Cardiac muscle cell (in vitro differentiated cells and primary cell): ENCODE data around the gene AURKA. TPM values are rescaled to one million over a fixed set of nuclear protein-coding genes. Genes with fewer than 3 reads are reported as not detected.

Experiments used
- DNase-seq, 2 donors: peaks; one replicate each; pipeline versions ENCODE4 v3.0.0 to v3.0.0-alpha.2; 2010 to 2017; ENCODE audit warnings: low read depth in 1 of 2, low spot score in 1 of 2
- H3K27ac ChIP-seq: fragments of 200-600 bp; sonication (generic); 2 replicates; pipeline ENCODE4 v1.5.1; 2016
- H3K27me3 ChIP-seq: fragments of 200-600 bp; sonication (generic); 2 replicates; pipeline ENCODE4 v1.6.0; 2016; ENCODE audit warnings: control low read depth
- H3K36me3 ChIP-seq: fragments of 200-600 bp; sonication (generic); 2 replicates; pipeline ENCODE4 v1.5.1; 2016; ENCODE audit warnings: control low read depth
- H3K4me1 ChIP-seq: fragments of 200-600 bp; sonication (generic); 2 replicates; pipeline ENCODE4 v1.8.1; 2017; ENCODE audit warnings: low read depth, mild to moderate bottlenecking, mixed run types
- H3K4me3 ChIP-seq: fragments of 200-600 bp; sonication (generic); 2 replicates; pipeline ENCODE4 v1.5.1; 2016; ENCODE audit warnings: mild to moderate bottlenecking
- H3K9me3 ChIP-seq: fragments of 200-600 bp; sonication (generic); 2 replicates; pipeline ENCODE4 v1.5.1; 2017; ENCODE audit warnings: low read depth, mild to moderate bottlenecking, control low read depth
- polyA plus RNA-seq: library from polyadenylated mRNA; unstranded; fragments of >200 nt; fragmentation: Nextera tagmentation; extraction: Ambion mirVana; gene quantifications from 2 replicates; pipeline ENCODE4 v1.2.1, GENCODE V29; 2016
- total RNA-seq: library from RNA; depleted of rRNA; stranded (reverse); fragments of >200 nt; gene quantifications from 2 replicates; pipeline ENCODE4 v1.2.3, GENCODE V29; 2016
- TF ChIP-seq, protein P1 (sequence below): IDR thresholded peaks from 2 replicates; pipeline ENCODE4 v1.5.1; 2012; ENCODE audit warnings: low read depth, mild to moderate bottlenecking, low read length

Gene AURKA
- total and polyA plus RNA-seq, 2 experiments from 2014 or later, result 28.8 to 58.2 TPM

DNA sequence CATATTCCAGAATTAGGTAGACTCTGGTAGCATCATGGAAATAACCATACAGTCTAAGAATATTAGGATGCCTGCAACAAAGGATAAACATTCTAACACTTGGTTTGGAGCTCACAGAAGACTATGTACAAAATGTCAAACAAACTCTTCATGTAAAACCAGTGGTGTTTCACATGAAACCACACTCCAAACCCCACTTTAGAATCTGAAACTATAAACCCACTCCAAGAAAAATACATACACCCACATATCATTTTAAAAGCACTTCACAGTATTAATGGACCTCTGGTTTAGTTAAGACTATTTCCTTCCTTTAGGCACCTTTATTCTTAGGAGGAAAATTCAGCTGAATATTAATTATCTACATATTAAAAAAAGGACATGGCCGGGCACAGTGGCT lies 10.5 kb downstream of the AURKA start:
- TF ChIP-seq, protein P1, sequence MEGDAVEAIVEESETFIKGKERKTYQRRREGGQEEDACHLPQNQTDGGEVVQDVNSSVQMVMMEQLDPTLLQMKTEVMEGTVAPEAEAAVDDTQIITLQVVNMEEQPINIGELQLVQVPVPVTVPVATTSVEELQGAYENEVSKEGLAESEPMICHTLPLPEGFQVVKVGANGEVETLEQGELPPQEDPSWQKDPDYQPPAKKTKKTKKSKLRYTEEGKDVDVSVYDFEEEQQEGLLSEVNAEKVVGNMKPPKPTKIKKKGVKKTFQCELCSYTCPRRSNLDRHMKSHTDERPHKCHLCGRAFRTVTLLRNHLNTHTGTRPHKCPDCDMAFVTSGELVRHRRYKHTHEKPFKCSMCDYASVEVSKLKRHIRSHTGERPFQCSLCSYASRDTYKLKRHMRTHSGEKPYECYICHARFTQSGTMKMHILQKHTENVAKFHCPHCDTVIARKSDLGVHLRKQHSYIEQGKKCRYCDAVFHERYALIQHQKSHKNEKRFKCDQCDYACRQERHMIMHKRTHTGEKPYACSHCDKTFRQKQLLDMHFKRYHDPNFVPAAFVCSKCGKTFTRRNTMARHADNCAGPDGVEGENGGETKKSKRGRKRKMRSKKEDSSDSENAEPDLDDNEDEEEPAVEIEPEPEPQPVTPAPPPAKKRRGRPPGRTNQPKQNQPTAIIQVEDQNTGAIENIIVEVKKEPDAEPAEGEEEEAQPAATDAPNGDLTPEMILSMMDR, result no peak
- no peak for DNase-seq
- Histone ChIP-seq H3K4me3 (no peak overlapping the region), H3K27me3 (no peaks in the 10 kb centered on the region), H3K36me3 (peaks cover 22% of the 10 kb centered on the region), H3K27ac (peak overlapping the region; percentile 91), H3K4me1 (peaks cover 40% of the 10 kb centered on the region), H3K9me3 (no peaks in the 10 kb centered on the region)

DNA sequence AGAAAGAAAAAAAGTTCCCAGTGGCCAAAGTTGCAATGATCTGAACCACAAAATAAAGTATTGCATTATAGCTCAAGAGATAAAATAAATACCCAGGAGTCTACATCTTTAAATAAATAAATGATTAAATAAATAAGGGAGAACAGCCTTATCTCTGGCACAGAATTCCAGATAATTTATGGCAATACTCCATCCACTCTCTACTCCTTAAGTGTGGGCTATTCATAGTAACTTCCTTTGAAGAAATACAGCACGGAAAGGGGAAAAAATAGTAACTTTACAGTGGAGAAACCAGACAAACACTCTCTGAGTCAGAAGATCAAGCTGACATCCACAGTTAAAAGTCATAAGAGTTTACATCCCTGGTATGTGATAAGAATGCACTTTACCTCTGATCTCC lies 11.6 kb downstream of the AURKA start:
- H3K9me3 ChIP-seq, result no peaks in the 10 kb centered on the region
- H3K4me3 ChIP-seq, result no peak overlapping the region
- H3K4me1 ChIP-seq, result peaks cover 43% of the 10 kb centered on the region
- peak overlapping the region; percentile 91 for H3K27ac ChIP-seq
- no peaks in the 10 kb centered on the region for H3K27me3 ChIP-seq
- TF ChIP-seq, protein P1, result no peak
- peak in 1 of 2 donors; percentile 82 for DNase-seq
- peaks cover 15% of the 10 kb centered on the region for H3K36me3 ChIP-seq

- Histone ChIP-seq H3K4me3 (no peak overlapping the region), H3K9me3 (no peaks in the 10 kb centered on the region), H3K27ac (no peak overlapping the region), H3K4me1 (peaks cover 37% of the 10 kb centered on the region), H3K36me3 (peaks cover 8% of the 10 kb centered on the region), H3K27me3 (no peaks in the 10 kb centered on the region)
- no peak for DNase-seq
- TF ChIP-seq, protein P1, result no peak
These were observed 13.6 kb downstream of the AURKA start for GRCh38 chr20:56378386-56378785.

- TF ChIP-seq, protein P1, result no peak
- Histone ChIP-seq H3K4me1 (peaks cover 31% of the 10 kb centered on the region), H3K36me3 (peaks cover 8% of the 10 kb centered on the region), H3K4me3 (no peak overlapping the region), H3K9me3 (no peaks in the 10 kb centered on the region), H3K27ac (no peak overlapping the region), H3K27me3 (no peaks in the 10 kb centered on the region)
- DNase-seq, result no peak
These were observed 15.7 kb downstream of the AURKA start for GRCh38 chr20:56376331-56376730.

GRCh38 chr20:56373942-56374341 lies 18.1 kb downstream of the AURKA start:
- DNase-seq, result peak in 1 of 2 donors; percentile 97
- Histone ChIP-seq H3K36me3 (peaks cover 16% of the 10 kb centered on the region), H3K27ac (no peak overlapping the region), H3K4me3 (no peak overlapping the region), H3K27me3 (no peaks in the 10 kb centered on the region), H3K9me3 (no peaks in the 10 kb centered on the region), H3K4me1 (peaks cover 18% of the 10 kb centered on the region)
- TF ChIP-seq, protein P1, result no peak

- Histone ChIP-seq H3K4me3 (no peak overlapping the region), H3K4me1 (peaks cover 18% of the 10 kb centered on the region), H3K27ac (peak overlapping the region; percentile 81), H3K36me3 (peaks cover 13% of the 10 kb centered on the region), H3K27me3 (no peaks in the 10 kb centered on the region), H3K9me3 (no peaks in the 10 kb centered on the region)
- no peak for DNase-seq
- TF ChIP-seq, protein P1, result no peak
These were observed 19.2 kb downstream of the AURKA start for GRCh38 chr20:56372850-56373249.
